ENCODE results near the gene CEBPA.
A peak's percentile ranks its signal among the peaks of the same experiment; 100 is the strongest.

CEBPA gene

DNA sequence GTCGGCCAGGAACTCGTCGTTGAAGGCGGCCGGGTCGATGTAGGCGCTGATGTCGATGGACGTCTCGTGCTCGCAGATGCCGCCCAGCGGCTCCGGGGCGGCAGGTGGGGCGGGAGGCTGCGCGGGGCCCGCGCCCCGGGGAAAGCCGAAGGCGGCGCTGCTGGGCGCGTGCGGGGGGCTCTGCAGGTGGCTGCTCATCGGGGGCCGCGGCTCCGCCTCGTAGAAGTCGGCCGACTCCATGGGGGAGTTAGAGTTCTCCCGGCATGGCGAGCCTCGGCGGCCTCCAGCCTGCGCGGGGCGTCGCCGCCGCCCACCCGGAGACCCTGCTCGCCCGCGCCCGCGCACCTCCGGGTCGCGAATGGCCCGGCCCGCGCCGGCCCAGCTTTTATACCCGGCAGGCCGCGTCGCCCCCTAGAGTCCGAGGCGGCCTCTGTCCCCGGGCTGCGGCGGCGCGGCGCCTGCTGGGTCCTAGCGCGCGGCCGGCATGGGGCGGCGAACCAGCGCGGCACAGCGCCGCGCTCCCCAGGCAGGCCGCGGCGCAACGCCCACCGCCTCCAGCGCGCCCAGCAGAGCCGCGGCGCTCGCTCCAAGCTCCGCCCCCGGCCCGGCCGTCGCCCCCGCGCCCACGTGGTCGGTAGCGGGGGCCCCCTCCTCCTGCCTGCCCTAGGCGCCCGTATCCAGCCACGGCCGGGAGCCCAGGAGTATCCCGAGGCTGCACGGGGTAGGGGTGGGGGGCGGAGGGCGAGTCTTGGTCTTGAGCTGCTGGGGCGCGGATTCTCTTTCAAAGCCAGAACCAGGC is at the start of gene CEBPA:
TSS of gene CEBPA (minus strand) at position 360 of the 799 bp plus-strand sequence. CDS start at position 240, 120 bp downstream.
- DNase-seq (ENCODE audit: low read depth in 2 of 2): peak; percentile 12 to 29

GRCh38 chr19:33350538-33351309 is 48.4 kb upstream of the CEBPA start:
- no peak for DNase-seq (ENCODE audit: low read depth in 2 of 2)

DNA sequence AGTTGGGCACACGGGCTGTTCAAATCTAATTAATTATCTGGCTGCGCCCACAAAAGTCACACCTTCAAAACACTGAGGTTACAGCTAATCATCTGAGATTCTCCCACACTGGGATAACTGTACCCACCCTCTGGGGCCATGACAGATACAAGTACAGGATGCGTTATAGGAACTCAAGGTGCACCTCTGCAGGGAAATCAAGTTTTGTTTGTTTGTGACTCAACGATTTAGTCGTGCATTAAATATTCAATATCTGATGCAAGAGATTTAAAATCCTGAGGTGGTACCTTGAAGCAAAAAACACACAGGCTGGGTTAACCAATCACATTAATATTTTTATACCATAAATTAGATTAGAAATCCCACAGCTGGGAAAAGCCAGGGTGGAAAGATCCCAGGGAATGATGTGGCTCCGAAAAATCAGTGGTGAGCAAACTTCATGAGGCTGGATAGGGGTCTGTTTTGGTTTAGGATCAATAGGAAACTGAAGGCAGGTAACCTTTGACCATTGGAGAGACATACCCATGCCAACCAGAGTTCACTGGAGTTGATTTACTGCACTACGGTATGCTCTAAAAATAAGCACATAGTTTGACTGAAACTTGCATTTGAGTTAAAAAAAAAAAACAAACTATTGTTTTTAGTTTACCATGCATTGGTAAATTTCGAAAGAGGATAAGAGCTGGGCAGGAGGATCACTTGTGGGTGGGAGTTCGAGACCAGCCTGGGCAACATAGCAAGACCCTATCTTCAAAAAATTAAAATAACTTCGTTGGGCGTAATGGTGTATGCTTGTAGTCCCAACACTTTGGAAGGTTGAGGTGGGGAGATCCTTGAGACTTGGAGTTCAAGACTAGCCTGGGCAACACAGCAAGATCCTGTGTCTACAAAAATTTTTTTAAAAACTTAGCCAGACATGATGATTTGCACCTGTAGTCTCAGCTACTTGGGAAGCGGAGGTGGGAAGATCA is 47.3 kb upstream of the CEBPA start:
- DNase-seq (ENCODE audit: low read depth in 2 of 2): no peak

DNA sequence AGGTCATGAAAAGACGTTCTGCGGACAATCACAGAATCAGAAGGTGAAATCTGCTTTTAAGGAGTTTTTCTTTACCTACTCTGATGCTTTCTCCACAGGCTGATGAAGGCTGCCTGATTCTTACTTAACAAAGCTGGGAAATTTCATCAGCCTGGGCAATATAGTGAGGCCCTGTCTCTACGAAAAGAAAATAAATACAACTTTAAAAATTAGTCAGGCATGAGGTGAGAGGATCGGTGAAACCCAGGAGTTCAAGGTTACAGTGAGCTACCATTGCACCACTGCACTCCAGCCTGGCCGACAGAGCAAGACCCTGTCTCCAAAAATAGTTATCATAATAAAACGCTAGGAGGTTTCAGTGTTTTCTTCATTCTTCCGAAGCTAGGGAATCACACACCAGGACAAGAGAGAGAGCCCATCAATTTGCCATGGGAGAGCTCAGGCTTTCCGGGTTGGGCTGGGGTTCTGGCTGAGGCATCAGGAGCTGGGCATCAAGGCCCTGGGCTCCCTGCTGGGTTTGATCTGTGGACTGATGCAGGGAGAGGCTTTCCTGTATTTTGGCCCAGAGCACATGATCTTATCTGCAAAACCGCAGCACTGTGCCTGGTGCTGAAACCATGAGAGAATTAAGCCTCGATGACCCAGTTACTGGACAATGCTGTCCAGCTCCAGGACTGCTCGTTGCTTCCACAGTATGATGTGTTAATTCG is 46.1 kb upstream of the CEBPA start:
- DNase-seq (ENCODE audit: low read depth in 2 of 2): no peak

DNA sequence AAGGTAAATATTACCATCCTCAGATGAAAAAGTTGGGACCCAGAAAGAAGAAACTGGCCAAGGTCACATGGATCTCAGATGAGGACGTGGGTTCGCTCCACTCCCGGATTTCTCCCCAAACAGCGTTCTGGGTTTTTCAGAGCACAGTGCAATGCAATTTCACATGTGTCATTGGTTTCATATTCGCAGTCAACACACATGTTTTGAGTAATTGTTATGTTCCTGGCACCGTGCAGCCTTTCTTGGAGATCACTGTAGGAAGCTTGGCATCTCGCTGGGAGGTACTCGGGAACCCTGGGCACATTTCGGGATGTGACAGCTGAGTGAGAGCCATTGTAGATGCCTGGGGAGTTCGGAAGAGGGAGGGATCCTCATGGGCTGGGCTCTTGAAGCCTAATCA is 45.0 kb upstream of the CEBPA start:
- DNase-seq (ENCODE audit: low read depth in 2 of 2): no peak

GRCh38 chr19:33346665-33347064 is 44.3 kb upstream of the CEBPA start:
- DNase-seq (ENCODE audit: low read depth in 2 of 2): no peak

GRCh38 chr19:33345163-33345562 is 42.8 kb upstream of the CEBPA start:
- no peak for DNase-seq (ENCODE audit: low read depth in 2 of 2)

DNA sequence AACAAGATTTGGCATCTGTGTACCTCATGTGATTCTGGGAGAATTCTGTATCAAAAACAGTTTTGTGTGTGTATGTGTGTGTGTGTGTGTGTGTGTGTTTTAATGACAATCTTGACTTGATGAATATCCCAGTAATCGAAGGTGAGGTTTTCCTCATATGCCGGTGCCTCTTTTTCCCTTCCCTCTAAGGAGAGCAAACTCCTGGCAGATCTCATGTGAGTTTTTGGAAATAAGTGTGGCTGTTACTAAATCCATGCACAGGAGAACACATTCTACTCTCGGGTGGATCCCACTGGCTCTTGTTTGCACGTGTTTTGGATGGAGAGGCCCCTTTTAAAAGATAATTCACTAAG is 42.2 kb upstream of the CEBPA start:
- DNase-seq (ENCODE audit: low read depth in 2 of 2): no peak

- DNase-seq (ENCODE audit: low read depth in 2 of 2): no peak
Measured at GRCh38 chr19:33343859-33344572, 41.7 kb upstream of the CEBPA start.

GRCh38 chr19:33343301-33343700 is 41.0 kb upstream of the CEBPA start:
- DNase-seq (ENCODE audit: low read depth in 2 of 2): no peak

GRCh38 chr19:33340991-33341390 is 38.7 kb upstream of the CEBPA start:
- no peak for DNase-seq (ENCODE audit: low read depth in 2 of 2)

GRCh38 chr19:33339016-33339984 is 37.0 kb upstream of the CEBPA start:
- DNase-seq (ENCODE audit: low read depth in 2 of 2): no peak

DNA sequence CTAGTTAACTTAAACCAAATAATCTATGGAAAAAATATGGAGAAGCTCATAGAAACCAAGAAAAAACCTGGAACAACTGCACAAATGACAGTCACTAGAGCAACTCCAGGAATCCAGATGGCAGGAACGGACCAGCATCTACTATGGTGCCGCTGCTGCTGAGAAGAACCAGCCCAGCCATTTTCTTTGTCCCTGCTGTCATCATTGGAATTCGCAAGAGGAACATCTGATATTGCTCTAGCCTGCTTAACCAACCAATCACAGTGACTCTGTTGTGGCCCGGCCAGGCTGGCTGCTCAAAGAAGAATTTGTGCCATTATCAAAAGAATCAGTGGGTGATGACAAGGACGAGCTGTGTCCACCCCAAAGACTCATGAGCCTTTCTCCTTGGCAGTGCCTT is 33.1 kb upstream of the CEBPA start:
- DNase-seq (ENCODE audit: low read depth in 2 of 2): no peak

GRCh38 chr19:33334271-33334670 is 31.9 kb upstream of the CEBPA start:
- DNase-seq (ENCODE audit: low read depth in 2 of 2): no peak

DNA sequence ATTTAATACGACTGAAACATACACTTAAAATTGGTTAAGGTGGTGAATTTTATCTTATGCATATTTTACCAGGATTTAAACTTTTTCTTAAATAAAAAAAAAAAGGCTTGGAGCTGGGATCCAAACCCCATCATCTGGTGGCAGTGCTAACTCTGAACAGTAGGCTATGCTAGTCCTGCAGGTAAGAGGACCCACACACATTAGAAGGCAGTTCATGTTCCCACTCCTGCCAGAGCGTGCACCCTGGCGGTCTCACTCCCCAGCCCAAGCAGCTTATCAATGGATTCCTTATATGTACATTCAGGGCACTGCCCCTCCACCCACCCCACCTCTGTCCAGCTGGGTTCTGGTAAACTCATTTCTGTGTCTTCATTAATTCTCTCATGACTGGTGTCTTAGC is 31.3 kb upstream of the CEBPA start:
- no peak for DNase-seq (ENCODE audit: low read depth in 2 of 2)

DNA sequence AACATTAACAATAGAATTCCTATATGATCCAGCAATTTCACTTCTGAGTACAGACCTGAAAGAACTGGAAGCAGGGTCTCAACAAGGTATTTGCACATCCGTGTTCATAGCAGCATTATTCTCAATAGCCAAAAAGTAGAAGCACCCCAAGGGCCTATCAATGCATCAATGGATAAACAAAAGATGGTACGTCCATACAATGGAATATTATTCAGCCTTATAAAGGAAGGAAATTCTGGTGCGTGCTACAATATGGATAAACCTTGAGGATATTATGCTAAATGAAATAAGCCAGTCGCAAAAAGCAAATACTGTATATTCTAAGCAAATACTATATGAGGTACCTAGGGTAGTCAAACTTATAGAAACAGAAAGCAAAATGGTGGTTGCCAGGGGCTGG is 30.8 kb upstream of the CEBPA start:
- DNase-seq (ENCODE audit: low read depth in 2 of 2): no peak

DNA sequence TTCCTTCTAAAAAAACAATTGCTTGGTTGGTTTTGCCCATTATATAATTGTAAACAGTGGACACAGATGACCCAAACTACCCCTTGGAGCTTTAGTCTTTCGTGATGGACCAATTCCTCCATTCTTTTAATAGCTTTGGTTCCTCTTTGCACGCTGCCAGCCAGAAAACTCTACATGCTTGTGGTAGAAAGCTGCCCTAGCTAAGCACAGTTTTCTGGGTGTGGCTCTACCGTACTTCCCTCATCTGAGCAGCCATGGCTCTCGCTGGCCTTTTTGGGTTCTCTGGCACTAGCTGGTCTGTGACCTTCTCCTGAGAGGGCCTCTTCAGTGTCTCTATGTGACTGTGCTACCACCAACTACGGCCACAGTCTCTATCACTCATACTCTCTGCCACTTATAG is 29.9 kb upstream of the CEBPA start:
- DNase-seq (ENCODE audit: low read depth in 2 of 2): no peak

- no peak for DNase-seq (ENCODE audit: low read depth in 2 of 2)
Measured at GRCh38 chr19:33329736-33330135, 27.4 kb upstream of the CEBPA start.

- no peak for DNase-seq (ENCODE audit: low read depth in 2 of 2)
Measured at GRCh38 chr19:33329060-33329459, 26.7 kb upstream of the CEBPA start.

- DNase-seq (ENCODE audit: low read depth in 2 of 2): no peak
Measured at GRCh38 chr19:33325920-33326319, 23.6 kb upstream of the CEBPA start.
